ENCODE data around the gene MYL11. TPM values are rescaled to one million over a fixed set of nuclear protein-coding genes. Genes with fewer than 3 reads are reported as not detected.

MYL11 gene
- total RNA-seq, 1 donor from 2014 or later = not detected

DNA sequence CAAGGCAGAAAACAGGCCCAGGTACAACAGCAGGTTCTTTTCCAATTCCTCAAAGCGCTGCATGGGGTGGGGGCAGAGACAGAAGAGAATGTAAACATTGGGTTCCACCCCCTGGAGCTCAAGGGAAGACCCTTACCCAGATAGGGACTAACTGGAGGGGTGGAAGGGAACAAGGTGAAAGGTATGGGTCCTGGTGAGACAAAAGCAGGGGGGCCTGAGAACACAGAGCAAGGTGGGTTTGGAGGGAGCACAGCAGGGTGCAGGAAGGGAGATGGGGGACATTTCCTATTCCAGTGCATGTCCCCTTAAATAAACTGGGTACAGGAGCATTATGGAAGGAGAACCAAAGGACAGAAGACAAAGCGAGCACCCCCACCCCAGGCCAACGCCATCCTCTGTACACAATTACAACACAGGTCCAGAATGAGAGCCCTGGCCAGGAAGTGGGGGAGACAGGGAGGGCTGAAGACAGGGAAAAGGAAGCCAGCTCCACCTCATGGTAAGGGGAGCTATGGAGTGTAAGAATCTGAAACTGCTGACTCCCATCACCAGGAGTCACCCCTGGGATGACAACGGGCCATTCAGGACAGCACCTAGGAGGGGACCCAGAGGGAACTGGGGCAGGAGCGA lies 17.4 kb upstream of the MYL11 start:
- ATAC-seq (no peak), DNase-seq (no peak)
- H3K36me3 ChIP-seq = peaks cover 61% of the 10 kb centered on the region
- peaks cover 35% of the 10 kb centered on the region for H3K4me1 ChIP-seq
- H3K4me3 ChIP-seq = no peak overlapping the region
- TF ChIP-seq, protein P1, sequence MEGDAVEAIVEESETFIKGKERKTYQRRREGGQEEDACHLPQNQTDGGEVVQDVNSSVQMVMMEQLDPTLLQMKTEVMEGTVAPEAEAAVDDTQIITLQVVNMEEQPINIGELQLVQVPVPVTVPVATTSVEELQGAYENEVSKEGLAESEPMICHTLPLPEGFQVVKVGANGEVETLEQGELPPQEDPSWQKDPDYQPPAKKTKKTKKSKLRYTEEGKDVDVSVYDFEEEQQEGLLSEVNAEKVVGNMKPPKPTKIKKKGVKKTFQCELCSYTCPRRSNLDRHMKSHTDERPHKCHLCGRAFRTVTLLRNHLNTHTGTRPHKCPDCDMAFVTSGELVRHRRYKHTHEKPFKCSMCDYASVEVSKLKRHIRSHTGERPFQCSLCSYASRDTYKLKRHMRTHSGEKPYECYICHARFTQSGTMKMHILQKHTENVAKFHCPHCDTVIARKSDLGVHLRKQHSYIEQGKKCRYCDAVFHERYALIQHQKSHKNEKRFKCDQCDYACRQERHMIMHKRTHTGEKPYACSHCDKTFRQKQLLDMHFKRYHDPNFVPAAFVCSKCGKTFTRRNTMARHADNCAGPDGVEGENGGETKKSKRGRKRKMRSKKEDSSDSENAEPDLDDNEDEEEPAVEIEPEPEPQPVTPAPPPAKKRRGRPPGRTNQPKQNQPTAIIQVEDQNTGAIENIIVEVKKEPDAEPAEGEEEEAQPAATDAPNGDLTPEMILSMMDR (IDR thresholded peaks at IDR 0.05) = no peak
- H3K27me3 ChIP-seq (ENCODE audit: low read depth) = no peaks in the 10 kb centered on the region
- no peaks in the 10 kb centered on the region for H3K9me3 ChIP-seq
- H3K27ac ChIP-seq = no peak overlapping the region
- intact Hi-C loops (cut with DNase I) = no loop called here

DNA sequence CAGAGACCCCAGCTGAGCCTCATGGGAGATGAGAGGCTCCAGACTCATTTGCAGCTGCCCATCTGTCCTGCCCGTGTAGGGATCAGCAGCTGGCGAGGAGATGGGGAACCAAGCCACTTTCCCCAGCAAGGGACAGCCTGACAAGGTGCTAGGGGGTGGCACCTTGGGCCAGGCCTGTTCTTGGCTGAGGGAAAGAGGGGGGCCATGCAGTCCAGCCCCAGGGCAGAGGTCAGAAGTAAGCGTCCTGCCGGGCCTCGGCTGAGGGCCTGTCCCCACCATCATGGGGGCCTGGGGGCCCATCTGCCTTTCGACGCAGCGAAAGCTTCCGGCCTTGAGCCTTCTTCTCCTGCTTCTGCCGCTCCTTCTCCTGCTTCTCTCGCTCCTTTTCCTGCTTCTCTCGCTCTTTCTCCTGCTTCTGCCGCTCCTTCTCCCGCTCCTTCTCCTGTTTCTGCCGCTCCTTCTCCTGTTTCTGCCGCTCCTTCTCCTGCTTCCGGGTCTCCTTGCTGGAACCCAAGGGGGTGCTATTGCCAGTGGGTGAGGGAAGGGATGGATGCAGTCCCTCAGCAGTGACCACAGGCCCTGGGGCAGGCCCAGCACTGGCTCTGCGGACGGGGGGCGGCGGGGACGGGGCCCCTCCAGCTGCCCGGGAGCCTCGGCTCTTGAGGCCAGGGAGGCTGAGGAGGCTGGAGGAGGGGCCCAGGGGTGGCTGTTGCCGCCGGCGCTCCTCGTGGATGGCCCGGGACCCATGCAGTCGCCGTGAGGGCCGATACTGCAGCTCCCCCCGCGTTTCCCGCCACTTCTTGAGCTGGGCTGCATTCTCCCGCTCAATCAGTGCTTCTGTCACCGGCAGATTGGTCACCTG lies 16.7 kb upstream of the MYL11 start:
- H3K36me3 ChIP-seq = peaks cover 61% of the 10 kb centered on the region
- ATAC-seq (no peak), DNase-seq (no peak)
- peaks cover 28% of the 10 kb centered on the region for H3K4me1 ChIP-seq
- no peak overlapping the region for H3K4me3 ChIP-seq
- TF ChIP-seq, protein P1 (IDR thresholded peaks at IDR 0.05) = no peak
- H3K27ac ChIP-seq = no peak overlapping the region
- H3K9me3 ChIP-seq = no peaks in the 10 kb centered on the region
- intact Hi-C loops (cut with DNase I) = no loop called here
- no peaks in the 10 kb centered on the region for H3K27me3 ChIP-seq (ENCODE audit: low read depth)

DNA sequence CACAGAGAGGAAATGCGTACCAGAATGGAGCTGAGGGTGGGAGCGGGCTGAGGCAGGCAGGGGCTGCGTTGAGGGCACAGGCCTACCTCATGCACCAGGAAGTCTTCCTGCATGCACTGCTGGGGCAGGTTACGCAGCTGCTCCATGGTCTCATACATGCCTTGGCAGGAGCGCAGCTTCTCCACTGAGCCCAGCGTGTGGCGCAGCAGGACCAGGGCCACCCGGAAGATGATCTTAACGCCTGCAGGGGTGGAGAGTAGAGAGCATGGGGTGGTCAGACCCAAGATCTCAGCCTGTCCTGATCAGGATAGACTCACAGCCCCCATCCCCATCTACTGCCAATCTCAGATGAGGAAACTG lies 16.0 kb upstream of the MYL11 start:
- TF ChIP-seq, protein P1 (IDR thresholded peaks at IDR 0.05) = no peak
- no peak for DNase-seq
- ATAC-seq = no peak
- Histone ChIP-seq H3K27ac (no peak overlapping the region), H3K4me3 (no peak overlapping the region), H3K4me1 (peaks cover 22% of the 10 kb centered on the region), H3K27me3 (ENCODE audit: low read depth) (no peaks in the 10 kb centered on the region), H3K36me3 (peaks cover 60% of the 10 kb centered on the region), H3K9me3 (no peaks in the 10 kb centered on the region)
- intact Hi-C loops (cut with DNase I) = no loop called here

DNA sequence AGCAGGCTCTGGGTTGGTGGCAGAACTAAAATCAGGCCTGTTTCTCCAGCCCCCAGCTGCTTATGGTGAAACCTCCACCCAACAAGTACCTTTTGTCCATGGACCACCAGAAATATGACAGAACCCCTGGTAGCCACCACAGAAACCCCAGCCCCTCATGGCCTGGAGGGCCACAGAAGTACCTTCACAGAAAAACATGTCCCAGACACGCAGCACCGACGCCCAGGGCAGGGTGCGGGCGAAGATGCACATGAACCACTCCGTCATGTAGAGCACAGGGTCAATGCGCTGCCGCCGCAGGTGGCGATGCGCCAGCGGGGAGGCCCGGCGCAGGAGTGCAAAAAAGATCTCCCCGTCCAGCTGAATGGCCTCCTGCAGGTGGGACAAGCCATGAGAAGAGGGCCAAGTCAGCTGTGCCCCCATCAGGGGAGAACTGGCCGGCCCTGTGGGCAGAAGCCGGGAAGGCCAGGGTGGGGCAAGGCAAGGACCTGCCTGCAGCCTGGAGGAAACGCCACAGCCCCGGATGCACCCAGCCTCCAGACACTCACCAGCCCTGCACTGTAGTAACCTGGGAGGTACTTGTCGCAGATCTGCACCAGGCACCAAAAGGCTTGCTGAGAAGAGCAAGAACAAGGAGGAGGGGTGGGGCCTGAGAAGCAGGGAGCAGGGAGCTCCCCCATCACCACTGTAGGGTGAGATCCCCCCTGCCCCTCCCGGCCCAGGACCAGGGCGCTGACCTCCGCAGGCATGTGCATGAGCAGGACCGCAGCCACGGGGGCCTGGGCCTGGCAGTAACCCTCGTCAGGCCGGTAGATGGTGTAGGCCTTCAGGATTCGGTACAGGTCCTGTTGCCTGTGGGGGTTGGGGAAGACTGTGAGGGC lies 15.4 kb upstream of the MYL11 start:
- Histone ChIP-seq H3K4me1 (peaks cover 15% of the 10 kb centered on the region), H3K27ac (no peak overlapping the region), H3K4me3 (no peak overlapping the region), H3K9me3 (no peaks in the 10 kb centered on the region), H3K27me3 (ENCODE audit: low read depth) (no peaks in the 10 kb centered on the region), H3K36me3 (peaks cover 64% of the 10 kb centered on the region)
- TF ChIP-seq, protein P1 (IDR thresholded peaks at IDR 0.05) = no peak
- DNase-seq (no peak), ATAC-seq (no peak)
- intact Hi-C loops (cut with DNase I) = no loop called here

DNA sequence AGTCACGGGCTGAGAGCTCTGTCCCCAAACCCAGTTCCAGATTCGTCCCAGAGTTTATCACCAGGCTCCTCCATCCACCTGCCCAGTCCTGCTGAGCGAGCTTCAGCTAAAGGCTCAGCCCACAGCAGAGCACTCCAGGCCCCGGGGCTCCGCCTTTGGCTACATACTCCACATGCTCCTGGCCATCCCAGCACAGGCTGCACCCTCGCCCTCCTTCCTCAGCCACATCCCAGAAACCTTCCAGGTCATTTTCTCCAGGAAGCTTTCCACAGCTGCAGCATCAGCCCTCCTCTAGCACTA lies 14.8 kb upstream of the MYL11 start:
- Histone ChIP-seq H3K4me3 (no peak overlapping the region), H3K9me3 (no peaks in the 10 kb centered on the region), H3K27ac (no peak overlapping the region), H3K27me3 (ENCODE audit: low read depth) (no peaks in the 10 kb centered on the region), H3K36me3 (peaks cover 70% of the 10 kb centered on the region), H3K4me1 (peaks cover 12% of the 10 kb centered on the region)
- ATAC-seq (no peak), DNase-seq (no peak)
- intact Hi-C loops (cut with DNase I) = no loop called here
- TF ChIP-seq, protein P1 (IDR thresholded peaks at IDR 0.05) = no peak

All from lower lobe of right lung (tissue), 2 donors.